NOMO-1 (cell line): ENCODE data around the gene PLCG2.

Source experiments
- DNase-seq, 2 experiments: peaks; one replicate each; lab custom pipeline; 2025; ENCODE audit not compliant: unreplicated experiment in 2 of 2; lab: John Stamatoyannopoulos, UW

Gene PLCG2

DNA sequence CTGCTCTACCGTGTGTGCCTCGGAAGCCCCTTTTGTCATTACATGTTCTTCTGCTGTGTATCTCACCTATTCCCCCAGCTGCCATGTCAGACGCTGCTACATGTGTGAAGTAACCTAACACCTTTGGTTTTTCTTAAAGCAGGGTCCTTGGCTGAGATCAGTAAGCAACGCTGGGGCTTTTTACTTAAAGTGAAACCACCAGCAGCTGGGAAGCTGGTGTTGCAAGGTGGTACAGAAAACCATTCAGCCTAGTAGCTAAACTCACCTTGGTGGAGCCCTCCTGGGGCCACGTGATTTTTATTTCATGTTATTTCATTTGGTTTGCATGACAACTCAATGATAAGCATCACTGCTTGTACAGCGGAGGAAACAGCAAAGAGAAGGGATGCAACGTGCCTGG lies 62.6 kb downstream of the PLCG2 start:
- DNase-seq, result no peak

DNA sequence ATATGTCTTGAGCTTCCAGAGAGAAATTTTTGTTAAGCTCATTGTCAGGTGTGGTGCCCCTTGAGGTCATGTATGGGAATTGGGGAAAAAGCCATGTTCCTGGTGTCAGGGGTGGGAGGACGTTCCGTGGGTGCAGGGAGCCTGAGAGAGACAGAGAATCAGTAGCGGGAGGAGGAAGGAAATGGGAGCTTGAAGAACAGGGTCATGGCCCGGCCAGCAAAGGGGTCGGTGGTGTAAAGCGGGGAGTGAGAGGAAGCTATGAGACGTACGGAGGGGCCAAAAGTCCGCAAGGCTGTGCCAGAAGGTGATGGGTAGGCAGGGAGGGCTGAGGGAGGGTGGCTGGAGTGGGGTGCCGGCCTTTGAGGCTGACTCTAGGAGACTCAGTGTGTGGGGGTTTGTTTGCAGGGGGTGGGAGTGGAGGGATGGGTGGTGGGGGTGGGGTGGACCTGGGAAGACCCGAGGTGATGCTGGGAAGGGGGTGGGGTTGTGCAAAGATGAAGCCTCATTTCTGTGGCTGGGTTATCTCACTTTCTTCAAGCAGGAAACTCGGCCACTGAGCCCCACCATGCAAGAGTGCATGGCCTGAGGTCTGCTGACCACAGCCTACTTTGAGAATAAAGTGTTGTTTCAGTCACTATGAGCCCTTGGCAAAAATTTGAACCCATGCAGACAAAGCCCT lies 63.6 kb downstream of the PLCG2 start:
- no peak for DNase-seq

DNA sequence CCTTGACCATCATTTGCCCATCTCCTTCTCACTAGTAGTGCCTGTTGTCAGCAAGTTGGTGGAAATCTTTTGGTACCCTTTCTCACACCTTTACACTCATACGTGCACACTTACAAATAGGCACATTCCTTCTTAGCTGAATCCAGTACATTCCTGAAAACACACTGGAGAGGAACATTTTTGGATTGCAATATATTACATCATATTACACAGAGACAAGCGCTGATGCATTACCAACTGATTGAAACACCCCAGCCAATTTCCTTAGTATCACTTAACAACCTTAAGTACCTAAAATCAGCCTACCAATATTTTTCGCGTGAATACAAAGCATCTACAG lies 64.1 kb downstream of the PLCG2 start:
- DNase-seq, result no peak

DNA sequence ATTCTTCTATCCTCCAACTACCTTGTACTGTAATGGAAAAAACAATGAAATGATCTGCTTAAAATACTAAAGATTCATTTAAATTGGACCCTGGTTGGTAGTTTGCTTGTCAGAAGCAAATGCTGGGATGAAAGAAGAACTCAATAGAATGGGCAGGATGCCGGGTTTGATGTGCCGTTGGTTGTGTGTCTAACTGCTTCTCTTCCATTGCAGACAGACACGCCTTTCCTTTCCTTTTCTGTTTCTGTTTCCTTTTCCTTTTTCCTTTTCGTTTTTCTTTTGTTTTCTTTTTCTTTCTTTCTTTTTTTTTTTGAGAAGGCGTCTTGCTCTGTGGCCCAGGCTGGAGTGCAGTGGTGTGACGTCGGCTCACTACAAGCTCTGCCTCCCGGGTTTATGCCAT lies 64.6 kb downstream of the PLCG2 start:
- no peak for DNase-seq

DNA sequence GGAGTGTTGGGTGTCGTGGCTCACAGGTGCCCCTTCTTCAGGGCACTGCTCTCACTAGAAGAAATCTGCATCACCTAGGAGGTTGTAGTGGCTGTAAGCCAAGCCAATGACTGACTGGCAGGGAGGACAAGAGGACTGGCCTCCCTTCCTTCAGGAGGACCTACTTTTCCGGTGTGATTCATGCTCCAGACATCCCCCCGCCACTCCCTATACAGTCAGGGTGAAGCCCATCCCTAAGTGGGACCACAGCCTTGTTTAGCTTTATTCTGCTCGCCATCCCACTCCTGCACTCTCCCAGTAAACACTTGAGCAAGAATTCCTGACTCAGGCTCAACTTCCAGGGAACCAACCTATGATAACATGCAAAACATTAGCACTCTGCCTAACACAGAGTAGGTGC lies 67.0 kb downstream of the PLCG2 start:
- no peak for DNase-seq

DNA sequence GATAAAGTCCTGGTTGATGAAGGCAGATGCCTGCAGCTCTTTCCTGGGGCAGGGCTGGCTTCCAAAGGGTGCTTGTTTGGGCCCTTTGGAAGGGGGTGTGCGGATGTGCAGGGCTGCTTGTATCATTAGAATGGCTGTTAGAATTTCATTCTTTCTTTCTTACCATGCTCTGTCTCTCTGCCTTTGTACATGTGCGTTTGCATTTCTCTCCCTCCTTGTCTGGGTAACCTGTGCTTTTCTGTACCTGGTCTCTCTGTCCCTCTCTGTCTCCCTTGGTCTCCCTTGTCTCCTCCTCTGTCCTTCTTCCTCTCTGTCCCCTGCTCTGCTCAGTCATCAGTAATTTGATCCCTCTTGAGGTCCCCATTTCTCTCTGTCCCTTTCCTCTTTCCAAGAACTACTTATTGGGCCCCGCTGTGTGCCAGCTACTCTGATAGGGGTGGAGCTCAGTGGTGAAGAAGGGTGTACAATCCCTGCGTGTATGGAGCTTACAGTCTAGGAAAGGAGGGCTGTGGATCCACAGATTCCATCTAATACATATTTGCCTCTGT lies 69.3 kb downstream of the PLCG2 start:
- DNase-seq, result no peak

DNA sequence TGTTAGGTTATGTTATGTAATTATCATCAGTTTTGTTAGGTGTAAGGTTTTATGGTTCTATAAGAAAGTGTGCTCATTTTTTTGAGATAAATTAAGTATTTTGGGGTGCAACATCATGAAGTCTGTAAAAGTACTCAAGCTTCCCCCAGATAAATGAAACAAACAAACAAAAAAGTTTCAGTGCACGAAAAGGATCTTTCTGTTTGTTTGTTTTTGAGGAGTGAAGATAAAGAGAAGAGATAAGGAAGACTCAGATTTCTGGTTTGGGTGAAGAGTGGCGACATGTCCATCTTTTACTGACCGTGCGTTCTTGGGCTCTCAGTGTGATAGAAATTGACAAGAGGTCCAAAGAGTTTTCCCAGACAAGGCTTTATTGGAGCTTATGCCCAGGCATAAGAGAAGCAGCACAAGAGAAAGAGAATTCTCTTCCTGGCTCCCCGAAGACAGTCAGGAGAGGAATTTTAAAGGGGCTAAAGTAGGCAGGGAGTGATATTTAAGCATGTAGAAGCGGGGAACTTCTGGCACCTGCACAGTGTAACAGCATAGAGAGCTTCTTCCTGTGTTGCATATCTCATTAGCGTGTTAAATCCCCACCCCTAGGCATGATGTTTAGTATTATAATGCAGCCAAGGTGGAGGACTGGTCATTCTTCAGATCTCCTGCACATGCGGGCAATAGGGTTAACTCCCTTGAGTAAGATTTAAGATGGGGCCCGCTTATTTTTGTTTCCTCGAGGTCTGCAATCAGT lies 71.3 kb downstream of the PLCG2 start:
- no peak for DNase-seq

DNA sequence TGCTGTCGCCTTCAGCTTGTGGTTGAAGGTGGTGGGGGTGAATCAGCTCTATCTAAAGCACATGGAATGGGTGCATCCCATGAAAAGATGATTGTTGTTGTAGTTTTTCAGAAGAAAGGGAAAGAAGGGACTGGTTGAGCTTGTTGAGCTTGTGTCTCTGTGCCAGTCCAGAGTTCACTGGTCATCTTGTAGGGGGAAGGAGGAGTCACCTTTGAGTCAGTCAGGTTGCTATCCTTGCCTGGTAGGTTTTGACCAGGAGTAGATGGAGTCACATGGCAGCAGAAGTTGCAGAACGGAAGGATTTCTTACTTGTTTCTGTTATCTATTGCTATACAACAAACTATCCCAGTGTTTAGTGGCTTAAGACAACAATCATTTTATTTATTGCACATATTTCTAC lies 73.3 kb downstream of the PLCG2 start:
- DNase-seq, result no peak

DNA sequence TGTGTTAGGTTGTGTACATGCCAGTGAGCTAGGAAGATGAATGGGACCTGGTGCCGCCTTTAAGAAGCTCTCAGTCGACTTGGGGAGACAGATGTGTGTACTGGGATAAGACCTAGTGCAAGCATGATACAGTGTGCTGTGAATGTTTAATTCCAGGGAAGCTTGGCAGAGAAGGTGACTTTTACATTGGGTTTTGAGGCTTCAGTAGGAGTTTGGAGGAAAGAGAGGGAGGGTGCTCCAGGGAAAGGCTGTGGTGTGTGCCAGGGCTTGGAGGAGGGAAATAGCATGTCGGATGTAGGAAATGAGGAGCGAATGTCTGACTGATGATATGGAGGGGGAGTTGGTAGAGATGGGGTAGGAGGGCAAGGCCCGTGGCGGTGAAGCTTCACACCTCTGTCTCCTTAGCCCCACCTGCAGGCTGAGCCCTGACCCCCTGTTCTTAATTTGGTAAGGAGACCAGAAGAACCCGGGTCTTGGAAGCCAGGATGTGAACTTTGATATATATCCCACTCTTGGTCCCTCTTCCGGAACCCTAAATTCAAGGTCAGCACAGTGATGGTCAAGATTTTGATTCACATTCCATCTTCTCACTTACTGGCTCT lies 76.6 kb downstream of the PLCG2 start:
- no peak for DNase-seq

DNA sequence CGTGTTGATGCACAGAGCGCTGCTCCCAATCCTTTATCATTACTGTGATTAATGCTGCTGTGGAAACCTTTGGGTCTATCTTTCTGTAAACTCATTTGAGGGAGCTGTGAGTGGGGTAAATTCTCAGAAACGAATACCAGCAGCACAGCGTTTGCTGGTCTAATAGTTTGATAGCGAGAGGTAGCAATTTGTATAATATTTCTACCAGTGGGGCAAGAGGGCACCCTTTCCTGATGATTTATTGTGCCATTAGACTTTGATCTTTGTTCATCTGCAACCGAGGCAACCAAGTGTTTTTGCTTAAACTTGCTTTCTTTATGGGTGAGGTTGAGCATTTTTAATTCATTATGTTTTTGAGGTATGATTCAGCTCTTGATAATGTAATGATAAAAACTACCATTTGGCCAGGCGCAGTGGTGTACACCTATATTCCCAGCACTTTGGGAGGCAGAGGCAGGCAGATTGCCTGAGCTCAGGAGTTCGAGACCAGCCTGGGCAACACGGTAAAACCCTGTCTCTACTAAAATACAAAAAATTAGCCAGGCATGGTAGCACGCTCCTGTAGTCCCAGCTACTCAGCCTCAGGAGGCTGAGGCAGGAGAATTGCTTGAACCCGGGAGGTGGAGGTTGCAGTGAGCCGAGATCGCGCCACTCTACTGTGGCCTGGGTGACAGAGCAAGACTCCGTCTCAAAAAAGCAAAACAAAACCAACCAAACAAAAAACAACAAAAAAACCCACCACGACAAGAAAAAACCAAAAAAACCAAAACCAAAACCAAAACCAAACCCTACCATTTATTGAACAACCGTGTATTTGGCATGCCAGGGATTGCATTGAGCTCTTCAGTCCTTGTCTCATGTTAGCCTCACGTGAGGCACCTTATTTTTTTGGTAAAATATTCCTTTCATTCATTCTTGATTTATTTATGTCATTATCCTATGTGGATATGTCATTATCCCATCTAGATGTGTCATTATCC lies 81.5 kb downstream of the PLCG2 start:
- no peak for DNase-seq

DNA sequence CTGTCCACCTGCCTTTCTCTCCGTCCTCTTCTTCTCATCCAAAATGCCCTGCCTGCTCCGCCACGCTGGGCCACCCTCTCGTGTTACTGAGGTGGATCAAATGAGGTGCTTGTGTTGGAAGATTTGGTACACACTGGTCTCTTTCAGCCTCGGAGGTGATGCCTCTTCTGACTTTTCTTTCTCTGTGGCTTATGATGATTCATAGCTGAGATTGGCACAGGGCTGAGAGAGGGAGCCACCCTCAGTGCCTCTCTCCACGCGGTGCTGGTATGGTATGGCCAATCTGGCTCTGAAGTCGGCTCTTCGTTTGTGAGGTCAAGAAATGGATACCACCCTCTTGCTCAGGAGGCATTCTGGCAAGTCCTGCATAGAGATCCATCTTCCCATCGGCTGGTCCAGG lies 82.4 kb downstream of the PLCG2 start:
- DNase-seq, result no peak

DNA sequence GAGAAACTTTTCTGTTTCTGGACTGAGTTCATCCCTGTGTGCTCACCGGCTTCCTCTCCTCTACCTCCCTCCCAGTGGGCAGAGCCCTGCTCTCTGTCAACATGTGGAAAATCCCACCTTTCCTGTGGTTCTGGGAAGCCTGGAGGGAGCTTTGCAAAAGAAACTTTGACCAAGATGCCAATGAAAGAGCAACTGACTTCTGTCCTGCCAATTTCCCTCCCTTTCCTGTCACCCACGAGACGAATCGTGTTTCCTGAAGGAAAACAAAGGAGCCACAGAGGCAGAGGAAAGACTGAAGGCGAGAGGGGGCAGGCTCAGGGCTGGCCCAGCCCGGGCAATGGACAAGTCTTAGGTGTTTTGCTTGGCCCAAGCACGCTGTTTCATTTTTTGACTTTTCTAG lies 82.8 kb downstream of the PLCG2 start:
- DNase-seq, result no peak

DNA sequence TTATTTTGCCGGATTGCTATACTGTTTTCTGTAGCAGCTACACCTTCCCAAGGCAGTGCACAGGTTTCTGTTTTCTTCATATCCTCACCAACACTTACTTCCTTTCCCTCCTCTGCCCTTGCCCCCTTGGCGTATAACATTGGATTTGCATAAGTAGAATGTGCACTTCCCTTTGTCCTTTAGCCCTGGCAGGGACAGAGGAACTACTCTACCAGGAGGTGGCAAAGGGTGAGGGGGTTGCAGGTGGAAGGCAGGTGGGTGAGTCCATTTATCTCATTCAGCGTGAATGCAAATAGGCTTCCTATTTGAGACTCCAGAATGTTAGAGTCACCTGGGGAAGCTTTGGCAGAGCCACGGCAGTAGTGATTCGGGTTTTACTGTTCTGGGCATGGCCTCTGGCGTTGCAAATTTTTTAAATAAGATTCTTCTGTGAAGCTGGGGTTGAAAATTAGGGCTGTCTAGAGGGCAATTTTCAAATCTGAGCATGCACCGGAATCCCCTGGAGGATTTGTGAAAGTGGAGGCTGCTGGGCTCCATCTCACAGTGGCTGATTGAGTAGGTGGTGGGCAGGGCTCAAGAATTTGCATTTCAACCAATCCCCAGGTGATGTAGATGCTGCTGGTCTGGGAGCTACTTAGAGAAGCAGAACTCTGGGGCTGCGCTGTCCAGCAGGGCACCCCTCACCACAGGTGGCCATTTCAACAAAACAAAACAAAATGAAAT lies 84.7 kb downstream of the PLCG2 start:
- no peak for DNase-seq

DNA sequence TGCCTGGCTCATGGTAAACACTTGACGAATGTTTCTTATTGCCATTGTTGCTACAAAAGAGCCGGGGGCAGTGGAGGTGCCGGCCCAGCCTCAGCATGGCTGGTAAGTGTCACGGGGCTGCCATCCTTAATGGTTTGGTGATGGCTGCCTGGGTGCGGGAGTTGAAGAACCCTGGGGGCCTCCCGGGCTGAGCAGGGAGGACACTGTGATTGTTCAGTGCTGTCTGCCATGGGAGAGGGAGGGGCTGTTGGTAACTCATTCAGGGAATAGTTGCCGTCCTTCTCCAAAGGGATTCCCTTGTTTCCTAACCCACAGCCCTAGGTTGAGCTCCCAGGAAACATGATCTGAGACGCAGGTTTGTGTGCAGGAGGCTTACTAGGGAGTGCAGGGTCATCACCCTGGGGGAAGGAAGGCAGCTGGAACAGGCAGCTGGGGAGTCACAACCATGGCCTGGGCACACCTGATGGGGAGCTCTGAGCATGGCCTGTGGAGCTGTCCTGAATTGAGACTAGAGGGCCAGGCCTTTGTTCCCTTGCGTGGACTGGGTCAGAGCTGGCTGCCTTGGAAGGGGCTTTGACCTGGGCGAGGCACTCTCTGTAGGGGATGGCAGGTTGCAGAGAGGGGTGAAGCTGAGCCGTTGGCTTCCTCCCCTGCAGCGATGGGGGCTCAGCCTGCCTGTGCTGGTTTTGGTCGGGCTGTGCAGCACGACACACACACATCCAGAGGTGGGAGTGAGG lies 85.7 kb downstream of the PLCG2 start:
- DNase-seq, result no peak

DNA sequence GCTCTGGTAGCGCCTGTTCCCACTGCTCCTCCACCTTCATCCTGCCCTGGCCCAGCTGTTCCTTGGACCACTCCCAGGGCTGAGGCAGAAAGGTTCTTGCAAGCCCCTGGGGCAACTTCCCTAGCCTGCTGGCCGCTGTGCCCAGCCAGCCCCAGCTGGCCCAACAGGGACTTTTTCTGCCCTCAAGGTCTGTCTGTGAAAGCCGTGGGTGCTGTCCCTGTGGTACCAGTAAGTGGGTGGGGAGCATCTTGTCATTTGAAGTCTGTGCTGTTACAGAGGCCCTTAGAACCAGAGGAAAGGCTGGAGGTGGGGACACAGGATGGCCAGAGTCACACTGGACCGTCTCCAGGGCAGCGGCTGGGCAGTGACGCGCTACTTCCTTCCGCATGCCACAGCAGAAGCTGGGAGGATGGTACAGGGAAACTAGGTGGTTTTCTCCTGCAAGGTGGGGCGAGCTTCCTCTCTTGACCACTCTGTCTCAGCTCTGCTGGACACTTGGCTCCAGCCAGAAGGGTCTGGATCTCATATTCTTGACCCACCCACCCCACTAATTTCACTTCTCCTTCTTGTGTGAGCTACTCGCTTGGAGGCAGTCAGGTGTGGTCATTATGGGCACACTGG lies 87.8 kb downstream of the PLCG2 start:
- no peak for DNase-seq

DNA sequence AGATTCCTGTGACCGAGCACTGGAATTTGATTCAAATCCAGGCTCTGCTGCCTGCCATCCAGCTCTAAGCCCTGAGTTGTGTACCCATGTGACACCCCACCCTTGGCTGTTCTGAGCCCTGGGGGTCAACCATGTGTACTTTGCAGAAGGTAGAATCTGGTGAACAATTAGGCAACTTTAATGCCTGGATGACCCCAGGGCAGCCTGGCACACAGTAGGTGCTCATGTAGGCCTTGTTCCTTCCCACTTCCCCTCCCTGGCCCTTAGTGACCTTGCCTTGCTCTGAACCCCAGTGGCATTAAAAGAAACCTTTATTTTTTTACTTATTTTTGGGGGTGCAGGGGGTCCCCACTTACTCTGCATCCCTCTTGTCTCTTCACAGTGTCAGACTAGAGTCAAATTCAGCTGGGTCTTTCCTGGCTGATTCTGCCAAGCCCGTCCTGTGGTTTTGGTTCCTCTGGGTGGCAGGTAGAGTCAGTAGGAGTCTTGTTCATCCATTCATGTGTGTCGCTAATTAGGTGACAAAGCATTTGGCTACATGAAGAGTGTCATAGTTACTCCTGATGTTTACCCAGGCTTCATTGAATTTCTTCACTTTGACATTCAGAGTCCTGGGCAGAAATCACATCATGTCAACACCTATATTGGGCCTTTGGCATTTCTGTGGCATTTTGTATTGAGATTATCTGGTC lies 89.1 kb downstream of the PLCG2 start:
- DNase-seq, result no peak

DNA sequence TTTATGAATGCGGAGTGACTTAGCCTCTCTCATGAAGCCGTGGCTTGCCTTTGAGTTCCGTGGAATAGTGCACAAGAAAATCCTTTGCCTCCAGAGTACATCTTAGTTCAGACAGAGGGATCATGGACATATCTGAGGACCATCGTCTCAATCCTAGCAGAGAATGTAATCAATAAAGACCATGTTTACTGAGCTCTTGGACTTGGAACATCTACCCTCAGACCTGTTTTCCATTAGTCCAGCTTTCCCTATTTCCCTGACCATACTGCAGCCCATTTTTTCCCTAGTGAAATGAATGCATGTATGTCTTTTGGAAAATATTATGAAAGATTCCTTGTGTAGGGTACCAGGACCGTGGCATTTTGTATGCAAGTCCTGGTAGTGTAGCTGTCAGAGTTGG lies 90.2 kb downstream of the PLCG2 start:
- no peak for DNase-seq

DNA sequence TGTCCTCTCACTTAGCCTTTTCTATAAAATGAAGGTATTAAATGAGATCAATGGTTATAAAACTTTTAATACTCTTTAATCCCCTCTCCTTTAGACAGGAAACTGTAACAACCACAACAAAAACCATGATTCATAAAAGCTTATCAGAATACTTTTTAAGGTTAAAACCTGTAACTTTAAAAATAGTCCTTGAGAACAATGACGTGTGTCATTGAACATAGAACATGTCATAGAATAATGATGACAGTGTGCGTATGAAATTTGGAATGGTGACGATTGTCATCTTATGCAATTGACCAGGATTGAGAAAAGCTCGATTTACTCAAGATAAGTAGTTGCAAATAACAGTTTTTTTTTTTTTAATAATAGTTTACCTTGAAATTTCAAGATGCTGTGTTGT lies 94.1 kb downstream of the PLCG2 start:
- DNase-seq, result no peak
